Measurements from ENCODE around the gene CCDC157.

GRCh38 chr22:30323246-30323645 lies 33.6 kb upstream of the CCDC157 start:
- TF ChIP-seq, protein P1, sequence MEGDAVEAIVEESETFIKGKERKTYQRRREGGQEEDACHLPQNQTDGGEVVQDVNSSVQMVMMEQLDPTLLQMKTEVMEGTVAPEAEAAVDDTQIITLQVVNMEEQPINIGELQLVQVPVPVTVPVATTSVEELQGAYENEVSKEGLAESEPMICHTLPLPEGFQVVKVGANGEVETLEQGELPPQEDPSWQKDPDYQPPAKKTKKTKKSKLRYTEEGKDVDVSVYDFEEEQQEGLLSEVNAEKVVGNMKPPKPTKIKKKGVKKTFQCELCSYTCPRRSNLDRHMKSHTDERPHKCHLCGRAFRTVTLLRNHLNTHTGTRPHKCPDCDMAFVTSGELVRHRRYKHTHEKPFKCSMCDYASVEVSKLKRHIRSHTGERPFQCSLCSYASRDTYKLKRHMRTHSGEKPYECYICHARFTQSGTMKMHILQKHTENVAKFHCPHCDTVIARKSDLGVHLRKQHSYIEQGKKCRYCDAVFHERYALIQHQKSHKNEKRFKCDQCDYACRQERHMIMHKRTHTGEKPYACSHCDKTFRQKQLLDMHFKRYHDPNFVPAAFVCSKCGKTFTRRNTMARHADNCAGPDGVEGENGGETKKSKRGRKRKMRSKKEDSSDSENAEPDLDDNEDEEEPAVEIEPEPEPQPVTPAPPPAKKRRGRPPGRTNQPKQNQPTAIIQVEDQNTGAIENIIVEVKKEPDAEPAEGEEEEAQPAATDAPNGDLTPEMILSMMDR (conservative IDR thresholded peaks at IDR 0.05; ENCODE audit: low read length): no peak
- no peak for TF ChIP-seq EZH2phosphoT487 (IDR thresholded peaks at IDR 0.05; ENCODE audit: borderline replicate concordance)

Data from Loucy (cell line).